GM19238 (cell line): ENCODE measurements around the gene SENP1.

Experiments
- DNase-seq: peaks from one replicate; pipeline ENCODE4 v3.0.0; 2011; ENCODE audit warnings: low spot score; ENCODE audit not compliant: insufficient read length

Gene SENP1

DNA sequence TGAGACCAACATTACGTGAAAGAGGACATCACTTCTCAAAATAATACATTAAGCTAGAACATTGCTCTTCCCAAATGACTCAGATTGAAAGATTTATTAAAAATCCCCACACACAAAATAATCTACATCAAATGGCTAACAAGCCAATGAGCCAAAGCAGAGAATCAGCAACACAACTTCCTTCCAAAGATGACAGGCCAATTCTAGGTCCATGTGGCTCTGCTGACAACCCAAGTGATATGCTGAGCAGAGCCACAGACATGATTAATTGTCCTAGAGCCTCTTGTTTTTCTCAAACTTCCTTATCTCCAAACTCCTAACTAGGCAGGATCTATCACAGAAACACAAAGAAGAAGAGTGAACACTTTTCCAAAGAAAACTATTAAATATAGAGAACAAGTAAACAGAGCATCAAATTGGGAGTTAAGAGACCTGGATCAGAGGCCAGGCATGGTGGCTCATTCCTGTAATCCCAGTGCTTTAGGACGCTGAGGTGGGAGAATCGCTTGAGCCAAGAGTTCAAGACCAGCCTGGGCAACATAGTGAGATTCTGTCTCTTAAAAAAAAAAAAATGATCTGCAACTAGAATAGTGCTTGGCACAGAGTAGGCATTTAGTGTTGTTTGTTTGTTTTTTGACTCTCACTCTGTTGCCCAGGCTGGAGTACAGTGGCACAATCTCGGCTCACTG, 38.5 kb downstream of the SENP1 start:
- DNase-seq = no peak

GRCh38 chr12:48065041-48065440, 40.8 kb downstream of the SENP1 start:
- no peak for DNase-seq

DNA sequence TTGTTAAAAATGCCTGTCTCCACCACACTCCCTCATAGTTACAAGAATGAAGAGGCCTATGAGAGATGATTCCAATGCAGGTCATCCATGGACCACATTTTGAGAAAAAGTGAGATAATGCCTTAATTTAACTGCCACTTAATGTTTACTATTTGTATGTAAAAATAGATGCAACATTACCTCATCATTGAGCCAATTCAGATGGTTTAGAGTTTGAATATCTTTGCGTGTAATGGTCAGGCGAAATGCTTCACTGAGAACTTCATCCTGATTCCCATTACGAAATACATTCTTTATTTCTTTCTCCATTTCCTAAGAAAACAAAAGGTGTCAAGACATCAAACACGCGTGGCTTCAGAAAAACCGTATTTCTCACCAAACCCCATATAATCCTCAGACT, 42.3 kb downstream of the SENP1 start:
- DNase-seq = no peak

DNA sequence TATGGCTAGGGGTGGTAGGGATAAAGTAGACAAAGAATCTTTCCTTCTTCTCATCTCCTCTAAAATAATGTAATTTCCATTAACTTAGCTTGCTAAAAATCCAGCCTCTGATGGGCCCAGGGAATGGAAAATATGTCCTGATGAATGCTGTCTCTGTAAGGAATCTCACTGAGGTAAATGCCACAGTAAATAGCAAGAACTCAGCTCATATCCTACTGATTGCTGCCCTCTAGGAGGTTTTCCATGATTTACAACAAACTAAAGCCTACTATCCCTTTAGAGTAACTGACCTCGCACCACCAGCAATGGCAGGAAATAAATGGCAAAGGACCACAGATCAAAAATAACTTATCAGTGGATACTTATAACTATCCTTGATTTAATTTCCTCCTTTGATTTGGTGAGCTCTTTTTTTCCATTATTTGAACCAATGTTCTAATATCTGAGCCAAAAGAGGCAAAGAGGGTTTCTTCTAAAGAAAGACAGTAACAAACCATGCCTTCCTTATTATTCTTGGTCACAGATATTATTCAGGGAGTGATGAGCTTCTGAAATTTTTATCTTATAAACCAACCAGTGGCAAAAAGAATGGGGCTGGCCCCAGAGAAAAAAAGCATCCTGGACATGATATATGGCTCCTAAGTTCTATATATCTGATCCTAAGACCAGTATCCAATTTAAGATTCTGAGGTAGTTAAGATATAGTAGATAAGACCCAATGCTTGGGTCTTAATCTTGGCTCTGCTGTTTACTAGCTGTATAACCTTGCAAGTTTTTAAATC, 43.8 kb downstream of the SENP1 start:
- no peak for DNase-seq

DNA sequence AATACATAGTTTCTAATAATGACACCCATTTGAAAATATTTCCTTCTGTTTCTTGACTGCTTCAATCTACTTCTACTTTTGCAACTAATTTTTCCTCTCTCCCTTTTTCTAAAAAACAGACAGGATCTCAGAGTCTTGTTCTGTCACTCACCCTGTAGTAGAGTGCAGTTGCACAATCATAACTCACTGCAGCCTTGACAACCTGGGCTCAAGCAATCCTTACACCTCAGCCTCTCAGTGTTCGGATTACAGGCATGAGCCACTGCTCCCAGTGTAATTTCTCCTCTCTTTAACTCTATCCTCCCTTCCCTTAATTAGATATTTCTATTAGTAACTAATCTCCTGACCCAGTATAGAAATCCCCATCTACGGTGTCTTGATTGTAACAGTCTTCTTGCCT, 45.4 kb downstream of the SENP1 start:
- DNase-seq = no peak

DNA sequence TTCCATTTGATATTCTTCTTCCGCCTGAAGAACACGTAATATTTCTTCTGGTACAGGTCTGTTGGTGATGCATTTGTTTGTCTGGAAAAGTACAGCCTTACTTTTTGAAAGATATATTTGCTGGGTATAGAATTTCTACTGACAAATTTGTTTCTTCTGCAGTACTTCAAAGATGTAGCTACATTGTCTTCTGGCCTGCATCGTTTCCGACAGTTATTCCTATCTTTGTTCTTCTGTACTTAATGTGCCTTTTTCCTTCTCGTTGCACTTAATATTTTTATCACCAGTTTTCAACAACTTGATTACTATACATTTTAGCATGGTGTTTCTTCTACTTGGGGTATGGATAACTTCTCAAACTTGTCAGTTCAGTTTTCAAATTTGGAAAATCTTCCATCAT, 47.1 kb downstream of the SENP1 start:
- DNase-seq = no peak

DNA sequence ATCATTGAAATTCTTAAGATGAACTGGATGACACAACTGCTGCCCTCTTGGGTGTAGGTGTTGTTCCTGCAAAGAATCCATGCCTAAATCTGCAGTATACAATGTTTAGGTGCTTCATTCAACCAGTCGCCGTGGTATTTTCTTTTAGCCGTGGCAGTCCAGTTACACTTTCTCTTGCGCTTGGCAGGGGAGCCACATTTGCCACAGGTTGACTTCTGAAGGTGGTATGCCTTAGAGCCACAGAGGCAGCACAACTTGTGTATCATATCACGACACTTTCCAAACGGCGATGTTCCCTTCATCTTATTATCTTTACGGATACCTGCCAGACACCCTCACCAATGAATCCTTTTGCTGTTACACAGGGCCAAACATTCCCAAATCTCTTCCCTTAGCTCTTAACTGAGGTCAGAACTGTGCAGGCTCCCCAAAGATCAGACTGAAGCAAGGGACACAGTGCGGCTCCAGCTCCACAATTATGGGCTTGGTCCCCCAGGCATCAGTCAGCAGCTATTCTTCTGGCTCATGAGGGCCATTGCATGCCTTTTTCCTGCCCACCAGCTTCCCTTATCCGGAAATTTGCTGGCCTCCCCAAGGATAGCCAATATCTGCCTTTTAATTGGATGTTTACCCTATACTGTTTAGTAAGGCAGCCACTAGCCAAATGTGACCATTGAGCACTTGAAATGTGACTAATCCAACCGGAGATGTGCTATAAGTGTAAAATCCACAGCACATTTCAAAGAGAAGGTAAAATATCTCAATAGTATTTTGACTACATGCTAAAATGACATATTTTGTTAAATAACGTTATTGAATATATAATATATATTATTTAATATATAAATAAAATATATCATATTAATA, 50.7 kb downstream of the SENP1 start:
- no peak for DNase-seq

GRCh38 chr12:48053883-48054282, 52.0 kb downstream of the SENP1 start:
- no peak for DNase-seq

DNA sequence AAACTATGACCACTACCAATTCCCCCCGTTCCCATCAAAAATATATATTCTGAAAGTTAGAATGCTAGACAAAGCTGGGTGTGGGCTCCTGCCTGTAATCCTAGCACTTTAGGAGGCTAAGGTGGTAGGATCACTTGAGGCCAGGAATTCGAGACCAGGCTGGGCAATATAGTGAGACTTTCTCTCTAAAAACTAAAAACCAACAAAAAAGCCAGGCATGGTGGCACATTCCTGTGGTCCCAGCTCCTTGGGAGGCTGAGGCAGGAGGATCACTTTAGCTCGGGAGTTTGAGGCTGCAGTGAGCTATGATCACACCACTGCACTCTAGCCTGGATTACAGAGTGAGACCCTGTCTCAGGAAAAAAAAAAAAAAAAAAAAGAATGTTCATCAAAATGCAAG, 52.8 kb downstream of the SENP1 start:
- DNase-seq = no peak

DNA sequence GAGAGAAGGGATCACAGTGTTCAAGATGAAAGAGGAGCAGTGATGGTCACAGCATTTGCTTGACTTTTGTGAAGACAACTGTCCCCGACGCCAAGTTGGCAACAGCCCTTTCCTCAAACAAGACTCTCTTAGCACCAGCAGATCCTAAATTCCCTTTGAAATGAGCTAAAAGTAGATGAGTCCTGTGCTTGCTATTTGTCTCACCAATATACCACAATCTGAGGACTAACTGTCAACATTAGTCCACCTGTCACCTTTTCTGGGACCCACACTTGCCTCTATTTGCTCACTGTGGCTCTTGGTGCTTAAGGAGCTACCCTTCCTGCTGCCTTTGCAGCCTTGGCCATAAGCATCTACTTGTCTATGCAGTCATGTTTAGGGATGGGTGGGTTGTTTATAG, 54.2 kb downstream of the SENP1 start:
- DNase-seq = no peak

- DNase-seq = no peak
These were observed 55.7 kb downstream of the SENP1 start for GRCh38 chr12:48050174-48050573.

DNA sequence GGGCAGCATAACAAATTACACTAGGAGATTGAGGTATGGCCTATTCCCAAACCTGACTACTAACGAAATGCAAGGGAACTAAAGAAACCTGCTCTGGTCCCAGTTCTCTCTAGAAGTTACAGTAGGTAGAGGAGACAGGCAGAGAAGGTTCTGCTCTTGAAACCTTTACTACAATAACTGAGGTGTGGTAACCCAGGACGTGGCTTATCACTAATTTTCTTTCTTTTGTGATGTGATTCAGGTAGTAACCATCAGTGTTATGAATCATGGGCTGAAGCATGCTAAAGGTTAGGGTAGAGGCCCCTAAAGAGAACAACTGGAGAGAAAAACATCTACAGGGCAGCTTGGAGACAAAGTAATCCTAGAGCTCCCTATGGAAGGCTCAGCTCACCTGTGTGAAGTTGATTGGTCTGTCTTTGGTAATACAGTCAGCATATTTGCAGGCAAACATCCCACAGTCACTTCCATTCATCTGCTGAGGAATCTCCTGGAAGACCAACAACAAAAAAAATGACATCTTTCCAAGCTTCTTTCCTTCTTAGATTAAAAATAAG, 59.8 kb downstream of the SENP1 start:
- no peak for DNase-seq

DNA sequence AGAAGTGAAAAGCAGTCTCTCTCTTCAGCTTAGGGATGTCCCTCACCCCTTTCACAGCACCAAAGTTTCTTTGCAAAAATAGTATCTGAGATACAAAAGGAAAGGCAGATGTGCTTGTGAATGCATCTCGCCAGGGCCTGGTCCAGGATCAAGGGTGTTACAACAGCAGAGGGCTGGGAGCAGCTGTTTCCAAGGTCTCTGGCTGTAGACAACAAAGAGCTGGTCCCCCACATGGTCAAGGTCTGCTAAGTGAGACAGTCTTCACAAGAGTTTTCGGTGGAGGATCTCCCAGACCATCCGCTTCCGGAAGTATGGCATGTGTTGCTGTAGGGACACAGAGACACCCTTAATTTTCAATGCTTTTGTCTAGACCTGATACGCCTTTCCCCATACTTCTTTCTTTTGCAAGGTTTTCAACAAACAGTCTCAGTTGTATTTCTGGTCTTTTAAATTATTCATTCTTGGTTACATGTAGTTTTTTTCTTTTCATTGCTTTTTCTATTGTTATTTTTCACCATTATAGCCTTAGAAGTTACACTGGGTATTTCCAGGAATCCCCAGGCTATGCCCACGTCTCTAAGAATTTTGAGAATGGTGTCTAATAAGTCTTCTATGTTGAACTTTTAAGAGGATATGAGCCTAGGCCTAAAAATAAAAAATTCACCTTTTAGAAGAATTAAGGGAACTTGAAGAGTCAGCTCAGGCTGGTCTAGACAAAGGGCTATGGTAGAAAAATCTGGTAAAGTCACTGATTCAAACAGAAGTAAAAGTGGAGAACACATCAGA, 60.6 kb downstream of the SENP1 start:
- DNase-seq = no peak

DNA sequence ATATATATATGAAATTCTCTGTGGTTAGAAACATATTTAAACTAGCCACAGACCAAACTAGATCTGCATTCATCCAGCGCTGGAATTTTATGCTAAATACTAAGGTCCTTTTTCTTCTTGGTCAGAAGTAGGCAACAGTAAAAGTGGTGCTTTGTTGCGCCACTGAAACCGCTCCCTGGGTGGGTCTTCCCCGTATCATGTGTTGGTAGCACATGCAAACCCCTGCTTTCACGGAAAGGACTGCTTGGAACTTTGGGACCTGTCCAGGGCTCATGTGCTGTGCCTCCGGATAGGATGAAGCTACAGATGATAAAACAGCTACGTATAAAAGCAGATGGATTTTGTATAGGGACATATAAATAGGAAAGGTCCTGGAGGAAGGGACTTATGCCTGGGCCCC, 61.5 kb downstream of the SENP1 start:
- no peak for DNase-seq

GRCh38 chr12:48043771-48044170, 62.1 kb downstream of the SENP1 start:
- DNase-seq = no peak

GRCh38 chr12:48041591-48042423, 64.1 kb downstream of the SENP1 start:
- no peak for DNase-seq

DNA sequence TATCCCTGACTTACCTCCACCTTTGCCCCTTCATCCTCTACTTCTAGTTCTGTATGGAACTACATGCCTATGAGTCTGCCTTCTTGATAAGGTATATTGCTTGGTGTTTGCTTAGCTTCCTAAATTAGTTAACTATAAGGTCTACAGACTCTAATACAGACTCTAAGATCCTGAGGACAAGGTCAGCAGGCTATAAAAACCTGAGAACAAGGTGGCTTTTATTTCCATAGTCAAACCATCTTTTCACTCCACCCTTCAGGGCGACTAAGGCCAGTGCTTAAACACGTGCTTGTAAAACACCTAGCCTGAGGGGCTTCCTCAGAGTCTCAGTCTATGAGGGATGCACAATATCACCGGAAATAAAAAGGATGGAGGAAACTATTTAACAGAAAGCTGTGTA, 65.5 kb downstream of the SENP1 start:
- no peak for DNase-seq

DNA sequence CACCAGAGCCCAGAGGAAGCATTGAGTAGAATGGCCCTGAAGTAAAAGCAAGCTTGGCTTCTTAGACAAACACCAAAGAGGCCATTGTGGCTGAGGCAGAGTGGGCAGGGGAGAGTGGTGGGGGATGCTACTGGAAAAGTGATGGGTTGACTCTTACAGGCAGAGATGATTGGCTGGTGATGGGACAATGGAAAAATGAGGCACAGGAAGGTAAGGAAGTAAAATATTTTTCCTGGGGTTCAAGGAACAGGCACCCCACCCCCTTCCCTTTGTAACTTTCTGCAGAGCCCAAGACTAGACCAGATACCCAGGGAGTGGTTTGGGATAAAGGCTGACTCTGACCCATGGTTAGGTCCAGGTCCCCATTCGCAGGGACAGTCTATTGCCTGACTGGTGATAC, 66.7 kb downstream of the SENP1 start:
- no peak for DNase-seq

GRCh38 chr12:48038085-48038484, 67.8 kb downstream of the SENP1 start:
- no peak for DNase-seq

- DNase-seq = no peak
These were observed 68.5 kb downstream of the SENP1 start for GRCh38 chr12:48037267-48037915.
